Measurements from ENCODE around the gene MON2. TPM values are rescaled to one million over a fixed set of nuclear protein-coding genes. Genes with fewer than 3 reads are reported as not detected.

MON2 gene
- total and polyA plus RNA-seq, 2 of the 13 experiments (the other 11 are each of a cell fraction or from before 2014, with no cell fraction given): 10.5 to 24.8 TPM

DNA sequence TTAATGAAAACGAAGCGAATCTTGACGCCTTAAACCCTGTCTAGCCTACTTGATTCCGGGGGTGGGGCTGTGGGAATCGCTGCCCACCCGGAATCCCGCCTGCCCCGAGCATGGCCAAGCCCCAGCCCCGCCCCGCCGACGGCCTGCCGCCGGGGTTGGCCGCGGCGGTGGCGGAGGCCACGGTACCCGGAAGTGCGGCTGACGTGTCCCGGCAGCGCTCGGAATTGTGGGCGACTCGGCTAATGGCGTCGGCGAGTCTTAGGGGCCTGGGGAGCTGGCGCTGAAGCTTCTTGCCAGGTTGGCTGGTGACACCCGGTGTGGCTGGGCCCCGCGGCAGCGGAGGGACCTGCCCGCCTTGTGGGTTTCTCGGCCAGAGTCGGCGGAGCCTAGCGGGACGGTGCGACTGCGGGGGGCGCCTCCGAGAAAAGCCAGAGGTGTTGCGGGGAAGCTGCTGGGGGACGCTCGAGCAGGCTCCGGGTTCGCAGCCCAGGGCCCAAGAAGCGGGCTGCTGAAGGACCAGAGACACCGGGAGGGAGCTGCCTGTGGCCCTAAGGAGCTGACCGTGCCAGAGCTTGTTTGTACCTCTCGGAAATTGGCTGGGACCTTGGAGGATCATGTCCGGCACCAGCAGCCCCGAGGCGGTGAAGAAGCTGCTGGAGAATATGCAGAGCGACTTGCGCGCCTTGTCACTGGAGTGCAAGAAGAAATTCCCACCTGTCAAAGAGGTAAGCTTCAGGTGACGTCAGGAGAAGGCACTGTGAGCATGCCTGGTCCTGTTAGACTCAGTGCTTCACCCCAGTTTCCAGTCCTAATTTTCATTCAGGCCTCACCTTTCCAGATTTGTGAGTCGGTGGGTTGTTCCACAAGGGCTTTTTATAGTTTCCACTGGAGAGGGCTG lies at the start of gene MON2 (continued):
- TF ChIP-seq ZNF577 (CRISPR knock-in tag; IDR thresholded peaks at IDR 0.05; ENCODE audit: borderline replicate concordance, low read depth) (no peak), ZNF230 (CRISPR knock-in tag; IDR thresholded peaks at IDR 0.05) (peak; percentile 84; the same call in 1 of the 2 replicates), TEAD2 (CRISPR knock-in tag; IDR thresholded peaks at IDR 0.05) (no peak), ZFP41 (CRISPR knock-in tag; IDR thresholded peaks at IDR 0.05; ENCODE audit: borderline replicate concordance) (no peak), ZNF205 (CRISPR knock-in tag; IDR thresholded peaks at IDR 0.05) (no peak), MAF1 (CRISPR knock-in tag; IDR thresholded peaks at IDR 0.05; ENCODE audit: borderline replicate concordance) (0 out of 2 replicates have a peak, but pooled peaks have one; percentile 59), MZF1 (CRISPR knock-in tag; IDR thresholded peaks at IDR 0.05; ENCODE audit: borderline replicate concordance) (no peak), ZNF451 (CRISPR knock-in tag; IDR thresholded peaks at IDR 0.05) (peak; percentile 77; the same call in 1 of the 2 replicates), HOXD1 (CRISPR knock-in tag; IDR thresholded peaks at IDR 0.05) (peak; percentile 58; the same call in 1 of the 2 replicates), ZNF367 (CRISPR knock-in tag; IDR thresholded peaks at IDR 0.05; ENCODE audit: borderline replicate concordance) (no peak; the same call in 1 of the 2 replicates), ZNF251 (CRISPR knock-in tag; IDR thresholded peaks at IDR 0.05) (no peak), SP4 (CRISPR knock-in tag; IDR thresholded peaks at IDR 0.05) (peak; percentile 77; the same call in 1 of the 2 replicates), RFX3 (CRISPR knock-in tag; IDR thresholded peaks at IDR 0.05) (no peak), ZSCAN20 (CRISPR knock-in tag; IDR thresholded peaks at IDR 0.05; ENCODE audit: borderline replicate concordance) (peak; percentile 89; the same call in 1 of the 2 replicates), ZNF883 (CRISPR knock-in tag; IDR thresholded peaks at IDR 0.05; ENCODE audit: not compliant biosample characterization) (peak; percentile 68), WIZ (CRISPR knock-in tag; IDR thresholded peaks at IDR 0.05) (no peak), KDM1A (CRISPR knock-in tag; IDR thresholded peaks at IDR 0.05) (no peak), ATF7-NPFF (CRISPR knock-in tag; IDR thresholded peaks at IDR 0.05; ENCODE audit: low read depth) (peak; percentile 62), ZNF781 (CRISPR knock-in tag; IDR thresholded peaks at IDR 0.05; ENCODE audit: borderline replicate concordance, not compliant biosample characterization) (peak; percentile 58), GFI1 (CRISPR knock-in tag; IDR thresholded peaks at IDR 0.05; ENCODE audit: borderline replicate concordance) (no peak), ZNF678 (CRISPR knock-in tag; IDR thresholded peaks at IDR 0.05) (peak; percentile 76; the same call in 1 of the 2 replicates), ZNF792 (CRISPR knock-in tag; IDR thresholded peaks at IDR 0.05) (peak; percentile 74), THYN1 (CRISPR knock-in tag; IDR thresholded peaks at IDR 0.05; ENCODE audit: borderline replicate concordance, low read depth) (no peak), HDAC1 (CRISPR knock-in tag; IDR thresholded peaks at IDR 0.05) (peak; percentile 60; the same call in 1 of the 2 replicates), MTF1 (CRISPR knock-in tag; IDR thresholded peaks at IDR 0.05) (no peak)
- TF ChIP-seq, protein P1, sequence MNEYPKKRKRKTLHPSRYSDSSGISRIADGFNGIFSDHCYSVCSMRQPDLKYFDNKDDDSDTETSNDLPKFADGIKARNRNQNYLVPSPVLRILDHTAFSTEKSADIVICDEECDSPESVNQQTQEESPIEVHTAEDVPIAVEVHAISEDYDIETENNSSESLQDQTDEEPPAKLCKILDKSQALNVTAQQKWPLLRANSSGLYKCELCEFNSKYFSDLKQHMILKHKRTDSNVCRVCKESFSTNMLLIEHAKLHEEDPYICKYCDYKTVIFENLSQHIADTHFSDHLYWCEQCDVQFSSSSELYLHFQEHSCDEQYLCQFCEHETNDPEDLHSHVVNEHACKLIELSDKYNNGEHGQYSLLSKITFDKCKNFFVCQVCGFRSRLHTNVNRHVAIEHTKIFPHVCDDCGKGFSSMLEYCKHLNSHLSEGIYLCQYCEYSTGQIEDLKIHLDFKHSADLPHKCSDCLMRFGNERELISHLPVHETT (CRISPR knock-in tag; conservative IDR thresholded peaks at IDR 0.05): peak; percentile 78
- TF ChIP-seq, protein P2, sequence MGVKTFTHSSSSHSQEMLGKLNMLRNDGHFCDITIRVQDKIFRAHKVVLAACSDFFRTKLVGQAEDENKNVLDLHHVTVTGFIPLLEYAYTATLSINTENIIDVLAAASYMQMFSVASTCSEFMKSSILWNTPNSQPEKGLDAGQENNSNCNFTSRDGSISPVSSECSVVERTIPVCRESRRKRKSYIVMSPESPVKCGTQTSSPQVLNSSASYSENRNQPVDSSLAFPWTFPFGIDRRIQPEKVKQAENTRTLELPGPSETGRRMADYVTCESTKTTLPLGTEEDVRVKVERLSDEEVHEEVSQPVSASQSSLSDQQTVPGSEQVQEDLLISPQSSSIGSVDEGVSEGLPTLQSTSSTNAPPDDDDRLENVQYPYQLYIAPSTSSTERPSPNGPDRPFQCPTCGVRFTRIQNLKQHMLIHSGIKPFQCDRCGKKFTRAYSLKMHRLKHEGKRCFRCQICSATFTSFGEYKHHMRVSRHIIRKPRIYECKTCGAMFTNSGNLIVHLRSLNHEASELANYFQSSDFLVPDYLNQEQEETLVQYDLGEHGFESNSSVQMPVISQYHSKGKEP (CRISPR knock-in tag; IDR thresholded peaks at IDR 0.05): no peak
